SU-DHL-6 (cell line): ENCODE data around the gene HERC4.
A peak's percentile ranks its signal among the peaks of the same experiment; 100 is the strongest.

Experiments used
- H2AFZ ChIP-seq: fragments of 200-600 bp; sonication (generic); 2 replicates; pipeline ENCODE4 v1.6.1; 2014; ENCODE audit warnings: low read depth, mild to moderate bottlenecking, moderate library complexity, mixed read lengths, antibody characterized with exemption, low read length; ENCODE audit not compliant: severe bottlenecking
- H3F3A ChIP-seq: fragments of 200-600 bp; shearing (Covaris generic); 2 replicates; pipeline ENCODE4 v1.6.0; 2016; ENCODE audit warnings: antibody characterized with exemption, mild to moderate bottlenecking; ENCODE audit not compliant: insufficient read depth
- H3K27ac ChIP-seq: fragments of 200-600 bp; sonication (generic); 2 replicates; pipeline ENCODE4 v1.5.1; 2016; ENCODE audit warnings: low read depth, mild to moderate bottlenecking, low read length, moderate library complexity, mixed read lengths
- H3K27me3 ChIP-seq: fragments of 200-600 bp; sonication (generic), shearing (Covaris generic); 2 replicates; pipeline ENCODE4 v1.6.0; 2014; ENCODE audit warnings: mild to moderate bottlenecking, low read length
- H3K36me3 ChIP-seq: fragments of 200-600 bp; sonication (generic); 2 replicates; pipeline ENCODE4 v1.6.1; 2014; ENCODE audit warnings: mild to moderate bottlenecking, low read length, mixed read lengths
- H3K4me2 ChIP-seq: fragments of 300-600, 200-600 bp; shearing (Covaris generic), sonication (generic); 2 replicates; pipeline ENCODE4 v1.6.0; 2014; ENCODE audit warnings: low read length, low read depth, mild to moderate bottlenecking; ENCODE audit not compliant: poor library complexity, severe bottlenecking
- H3K4me3 ChIP-seq: fragments of 200-600 bp; sonication (generic); 2 replicates; pipeline ENCODE4 v1.5.1; 2014; ENCODE audit warnings: antibody characterized with exemption, low read length, mild to moderate bottlenecking, mixed read lengths; ENCODE audit not compliant: insufficient read depth, poor library complexity, severe bottlenecking
- H3K79me2 ChIP-seq: fragments of 200-600 bp; sonication (generic); 2 replicates; pipeline ENCODE4 v1.6.1; 2014; ENCODE audit warnings: mild to moderate bottlenecking, low read length, moderate library complexity; ENCODE audit not compliant: insufficient read depth
- H3K9ac ChIP-seq: fragments of 200-600 bp; sonication (generic); 2 replicates; pipeline ENCODE4 v1.7.0; 2014; ENCODE audit warnings: mild to moderate bottlenecking, low read length
- H3K9me2 ChIP-seq: fragments of 200-600 bp; sonication (generic); replicated peaks from 2 replicates; pipeline ENCODE4 v1.6.1; 2014; ENCODE audit warnings: low read length; ENCODE audit not compliant: insufficient read depth
- H3K9me3 ChIP-seq: fragments of 200-600 bp; sonication (generic); 2 replicates; pipeline ENCODE4 v1.6.1; 2014; ENCODE audit warnings: low read length, mixed read lengths; ENCODE audit not compliant: insufficient read depth
- H4K20me1 ChIP-seq: fragments of 200-600 bp; sonication (generic); 2 replicates; pipeline ENCODE4 v1.6.1; 2014; ENCODE audit warnings: low read depth, mild to moderate bottlenecking, antibody characterized with exemption, low read length, moderate library complexity, mixed read lengths
- CTCF ChIP-seq: fragments of 200-600 bp; sonication (generic); IDR thresholded peaks from one replicate; pipeline ENCODE4 v1.5.1; 2017; ENCODE audit warnings: antibody characterized with exemption, mild to moderate bottlenecking, low read length, moderate library complexity; ENCODE audit not compliant: insufficient read depth, poor library complexity, severe bottlenecking
- EZH2phosphoT487 ChIP-seq: fragments of 200-600 bp; sonication (generic), shearing (Covaris generic); conservative IDR thresholded peaks from 2 replicates; pipeline ENCODE4 v1.6.1; 2018; ENCODE audit warnings: mild to moderate bottlenecking, antibody characterized with exemption, low read length, moderate library complexity, mixed read lengths

Gene HERC4

GRCh38 chr10:67893637-67894036 is 181.4 kb downstream of the HERC4 start:
- H3K27me3 ChIP-seq: no peaks in the 10 kb centered on the region
- peaks cover 46% of the 10 kb centered on the region for H3K79me2 ChIP-seq
- no peaks in the 10 kb centered on the region for H3K9me2 ChIP-seq
- no peak overlapping the region for H3K27ac ChIP-seq
- H3K4me3 ChIP-seq: no peak overlapping the region
- TF ChIP-seq CTCF (no peak), EZH2phosphoT487 (no peak)
- no peaks in the 10 kb centered on the region for H4K20me1 ChIP-seq
- H3F3A ChIP-seq: no peaks in the 10 kb centered on the region; the same call in 1 of the 2 replicates
- no peak overlapping the region for H3K4me2 ChIP-seq
- no peak overlapping the region for H3K9ac ChIP-seq
- H3K36me3 ChIP-seq: peaks cover 47% of the 10 kb centered on the region
- H3K9me3 ChIP-seq: no peaks in the 10 kb centered on the region
- H2AFZ ChIP-seq: no peak overlapping the region

- H3K79me2 ChIP-seq: peaks cover 46% of the 10 kb centered on the region
- peak overlapping the region; percentile 74 for H3K9ac ChIP-seq
- H3K4me3 ChIP-seq: peak overlapping the region; percentile 99
- H3K27me3 ChIP-seq: no peaks in the 10 kb centered on the region
- TF ChIP-seq EZH2phosphoT487 (no peak), CTCF (no peak)
- H3K9me3 ChIP-seq: no peaks in the 10 kb centered on the region
- H3F3A ChIP-seq: peaks cover 19% of the 10 kb centered on the region
- H2AFZ ChIP-seq: peak overlapping the region; percentile 62
- H3K36me3 ChIP-seq: peaks cover 21% of the 10 kb centered on the region
- no peaks in the 10 kb centered on the region; the same call in 1 of the 2 replicates for H4K20me1 ChIP-seq
- peak overlapping the region; percentile 85 for H3K27ac ChIP-seq
- peak overlapping the region; percentile 100 for H3K4me2 ChIP-seq
- H3K9me2 ChIP-seq: no peaks in the 10 kb centered on the region
Measured at GRCh38 chr10:67884842-67885670, 190.0 kb downstream of the HERC4 start.

- peaks cover 41% of the 10 kb centered on the region for H3K79me2 ChIP-seq
- peaks cover 19% of the 10 kb centered on the region for H3F3A ChIP-seq
- H3K36me3 ChIP-seq: peaks cover 17% of the 10 kb centered on the region
- no peaks in the 10 kb centered on the region for H3K9me2 ChIP-seq
- no peaks in the 10 kb centered on the region; the same call in 1 of the 2 replicates for H4K20me1 ChIP-seq
- no peak for TF ChIP-seq CTCF
- TF ChIP-seq EZH2phosphoT487: no peak
- peak within 1 kb of the TSS; percentile 99 for H3K4me3 ChIP-seq
- H3K27me3 ChIP-seq: no peaks in the 10 kb centered on the region
- peak within 1 kb of the TSS; percentile 74 for H3K9ac ChIP-seq
- H3K27ac ChIP-seq: peak within 1 kb of the TSS; percentile 85
- H3K9me3 ChIP-seq: no peaks in the 10 kb centered on the region
- H2AFZ ChIP-seq: peak within 1 kb of the TSS; percentile 96
- peak within 1 kb of the TSS; percentile 100 for H3K4me2 ChIP-seq
Measured at GRCh38 chr10:67884313-67884841, 190.7 kb downstream of the HERC4 start, which contains the start of gene SIRT1. SIRT1 (plus strand) TSS chr10:67884656; CDS start chr10:67884722, 66 bp downstream.
